HepG2 (cell line): ENCODE measurements around the gene SF1. TPM values are rescaled to one million over a fixed set of nuclear protein-coding genes. Genes with fewer than 3 reads are reported as not detected.
A peak's percentile ranks its signal among the peaks of the same experiment; 100 is the strongest.

ENCODE experiments used
- ATAC-seq: fragments of 200-7000 bp; cut with Tn5 transposase; 3 replicates; pipeline ENCODE4 v1.9.1; 2020; ENCODE audit warnings: mild to moderate bottlenecking, moderate library complexity
- BruUV-seq: library from RNA; stranded (reverse); fragments of 400-500 nt; replicated peaks from 2 replicates; lab custom pipeline; 2021; lab: Mats Ljungman, UMichigan
- CTCF ChIA-PET: fragments of 300-600 bp; formaldehyde crosslinking; extraction: SDS; loops from one replicate; lab custom pipeline; 2021; ENCODE audit warnings: low total read pairs, inconsistent platforms, low intra/inter-chr PET ratio; lab: Yijun Ruan, JAX
- POLR2A ChIA-PET: fragments of 350-600 bp; sonication (Branson Sonifier 250); formaldehyde crosslinking; loops from one replicate; lab custom pipeline; 2020; ENCODE audit warnings: antibody characterized with exemption, inconsistent platforms; lab: Yijun Ruan, JAX
- DNase-seq: peaks from one replicate; pipeline ENCODE4 v3.0.0-alpha.2; 2015; ENCODE audit warnings: low spot score
- FAIRE-seq: peaks from 3 replicates; lab custom pipeline; 2011; peaks lifted over from hg19 to GRCh38; lab: Jason Lieb, UNC
- H2AFZ ChIP-seq: one replicate; pipeline ENCODE4 v1.6.1; 2011; ENCODE audit warnings: low read length, inconsistent platforms
- H3K27ac ChIP-seq: fragments of 300-600 bp; 3 replicates; pipeline ENCODE4 v1.8.0; 2011; ENCODE audit warnings: mixed run types, mild to moderate bottlenecking, mixed read lengths, low read length, inconsistent platforms; ENCODE audit not compliant: insufficient read depth; ENCODE audit errors: extremely low read length
- H3K27me3 ChIP-seq, 2 experiments: fragments of 200-600 bp in 1 of 2; 2 replicates in 1 of 2; 3 replicates in 1 of 2; pipeline versions ENCODE4 v1.6.0 to v1.8.0; 2011; ENCODE audit warnings: low read length in 2 of 2, mild to moderate bottlenecking in 2 of 2, moderate library complexity in 2 of 2, inconsistent platforms in 1 of 2; ENCODE audit not compliant: insufficient read depth in 2 of 2, control insufficient read depth in 1 of 2
- H3K36me3 ChIP-seq, 2 experiments: fragments of 200-600 bp in 1 of 2; replicated peaks in 1 of 2; 2 replicates in 1 of 2; 3 replicates in 1 of 2; pipeline versions ENCODE4 v1.5.1 to v1.8.0; 2011; ENCODE audit warnings: low read length in 2 of 2, inconsistent platforms in 1 of 2; ENCODE audit not compliant: insufficient read depth in 2 of 2, control insufficient read depth in 1 of 2
- H3K4me1 ChIP-seq: 2 replicates; pipeline ENCODE4 v1.5.1; 2012; ENCODE audit warnings: low read length, inconsistent platforms; ENCODE audit not compliant: insufficient read depth
- H3K4me2 ChIP-seq: 2 replicates; pipeline ENCODE4 v1.6.0; 2011; ENCODE audit warnings: low read depth, low read length, inconsistent platforms
- H3K4me3 ChIP-seq, 3 experiments: fragments of 200-600 bp in 1 of 3; sonication (generic), shearing (Covaris generic) in 1 of 3; replicated peaks in 1 of 3; 2 replicates each; pipeline ENCODE4 v1.5.1; 2011 to 2016; ENCODE audit warnings: low read length in 3 of 3, inconsistent platforms in 2 of 3, low read depth in 2 of 3, mild to moderate bottlenecking in 2 of 3, control low read depth in 1 of 3, mixed read lengths in 1 of 3; ENCODE audit not compliant: insufficient read depth in 1 of 3
- H3K79me2 ChIP-seq: one replicate; pipeline ENCODE4 v1.6.1; 2011; ENCODE audit warnings: low read length, inconsistent platforms; ENCODE audit not compliant: insufficient read depth
- H3K9ac ChIP-seq: 2 replicates; pipeline ENCODE4 v1.6.0; 2011; ENCODE audit warnings: mild to moderate bottlenecking, low read depth, low read length, inconsistent platforms; ENCODE audit not compliant: insufficient read depth
- H3K9me3 ChIP-seq: 2 replicates; pipeline ENCODE4 v1.5.1; 2012; ENCODE audit warnings: mild to moderate bottlenecking, low read length
- H4K20me1 ChIP-seq: 2 replicates; pipeline ENCODE4 v1.6.0; 2011; ENCODE audit warnings: inconsistent platforms, mild to moderate bottlenecking, low read length, moderate library complexity; ENCODE audit not compliant: insufficient read depth
- FOSL2 ChIP-seq: sonication (generic); formaldehyde crosslinking; IDR thresholded peaks from 2 replicates; pipeline ENCODE4 v1.4.0; 2020; ENCODE audit warnings: missing genetic modification reagents
- RFX3 ChIP-seq: IDR thresholded peaks from 2 replicates; pipeline ENCODE4 v1.6.1; 2016; ENCODE audit warnings: missing biosample characterization, missing genetic modification reagents
- SMARCC2 ChIP-seq: fragments of 450-650 bp; IDR thresholded peaks from 2 replicates; pipeline ENCODE4 v1.6.1; 2017; ENCODE audit warnings: antibody characterized with exemption, mild to moderate bottlenecking
- TBX2 ChIP-seq: sonication (generic); formaldehyde crosslinking; IDR thresholded peaks from 2 replicates; pipeline ENCODE4 v1.5.0; 2020; ENCODE audit warnings: missing genetic modification reagents, mild to moderate bottlenecking, borderline replicate concordance
- ZMYM2 ChIP-seq: sonication (generic); formaldehyde crosslinking; IDR thresholded peaks from 2 replicates; pipeline ENCODE4 v1.8.0; 2022; ENCODE audit warnings: mild to moderate bottlenecking, missing genetic modification reagents
- ZNF460 ChIP-seq: sonication (generic); formaldehyde crosslinking; IDR thresholded peaks from 2 replicates; pipeline ENCODE4 v1.5.1; 2020; ENCODE audit warnings: missing genetic modification reagents, mild to moderate bottlenecking, borderline replicate concordance
- ZNF770 ChIP-seq: sonication (generic); formaldehyde crosslinking; IDR thresholded peaks from 2 replicates; pipeline ENCODE4 v1.5.0; 2020; ENCODE audit warnings: mild to moderate bottlenecking, missing genetic modification reagents
- ZNF772 ChIP-seq: sonication (generic); formaldehyde crosslinking; IDR thresholded peaks from 2 replicates; pipeline ENCODE4 v1.5.0; 2020; ENCODE audit warnings: mild to moderate bottlenecking, missing genetic modification reagents
- ZSCAN22 ChIP-seq: sonication (generic); formaldehyde crosslinking; IDR thresholded peaks from 2 replicates; pipeline ENCODE4 v1.4.0; 2020; ENCODE audit warnings: mild to moderate bottlenecking, missing genetic modification reagents
- WGBS: methylation state at CpG from one replicate; pipeline ENCODE4 v1.1.6; 2017; ENCODE audit warnings: low lambda C conversion rate; 5-methylcytosine and 5-hydroxymethylcytosine counted together
- in situ Hi-C: cut with HindIII; loops from 2 replicates; pipeline ENCODE4 v1.10.0; 2017; ENCODE audit warnings: low pct_unique_long_range_greater_than_20kb; ENCODE audit not compliant: extremely low pct_ligation_motif_present
- intact Hi-C: fragments of 100-400 bp; cut with micrococcal nuclease; formaldehyde crosslinking; loops from one replicate; pipeline ENCODE4 v1.10.0; 2022; ENCODE audit not compliant: unreplicated experiment
- polyA plus RNA-seq, 8 experiments: library from polyadenylated mRNA; depleted of rRNA in 3 of 8; stranded (reverse) in 7 of 8; unstranded in 1 of 8; fragments of >200 nt; fragmentation: Illumina TruSeq in 4 of 8; extraction: Trizol in 4 of 8; gene quantifications; 2 replicates each; pipeline versions ENCODE4 v1.2.1 to v1.2.3, GENCODE V29; 2011 to 2016; ENCODE audit warnings: low read depth in 4 of 8, missing spikeins in 1 of 8, mixed read lengths in 1 of 8; ENCODE audit not compliant: insufficient read depth in 1 of 8
- total RNA-seq, 5 experiments: library from RNA; depleted of rRNA; stranded (reverse); fragments of >200 nt; fragmentation: Illumina TruSeq; extraction: Trizol; gene quantifications; 2 replicates each; pipeline ENCODE4 v1.2.3, GENCODE V29; 2016; ENCODE audit warnings: low read depth in 1 of 5

Gene SF1
- total and polyA plus RNA-seq, 2 of the 13 experiments (the other 11 are each of a cell fraction or from before 2014, with no cell fraction given) = 55.5 to 70.4 TPM

GRCh38 chr11:64815433-64815832 is 37.1 kb upstream of the SF1 start (continued):
- TF ChIP-seq TBX2 = peak; percentile 24; the same call in 1 of the 2 replicates

GRCh38 chr11:64814712-64815187 is 36.4 kb upstream of the SF1 start:
- H2AFZ ChIP-seq = no peak overlapping the region
- no peaks in the 10 kb centered on the region for H4K20me1 ChIP-seq
- no peaks in the 10 kb centered on the region for H3K36me3 ChIP-seq
- DNase-seq (peak; percentile 24), FAIRE-seq (no peak), ATAC-seq (no peak)
- intact Hi-C loops (no loop called here), in situ Hi-C loops (no loop called here)
- TF ChIP-seq SMARCC2 = no peak
- TF ChIP-seq ZNF770 (CRISPR knock-in tag) = 0 out of 2 replicates have a peak, but pooled peaks have one; percentile 30
- peak; percentile 29; the same call in 1 of the 2 replicates for TF ChIP-seq ZMYM2 (CRISPR knock-in tag)
- no peak for TF ChIP-seq ZSCAN22
- TF ChIP-seq FOSL2 = peak; percentile 72
- TF ChIP-seq RFX3 = no peak
- TF ChIP-seq ZNF460 = no peak
- TF ChIP-seq ZNF772 = no peak
- no peak overlapping the region for H3K9ac ChIP-seq
- WGBS = 46% methylated on average over 7 of the region's 7 CpGs
- H3K27ac ChIP-seq = no peak overlapping the region
- H3K4me1 ChIP-seq = peaks cover 34% of the 10 kb centered on the region
- H3K9me3 ChIP-seq = no peaks in the 10 kb centered on the region
- H3K4me2 ChIP-seq = peak overlapping the region; percentile 61; the same call in 1 of the 2 replicates
- H3K27me3 ChIP-seq = no peaks in the 10 kb centered on the region
- CTCF ChIA-PET = no interaction called here
- no peaks in the 10 kb centered on the region for H3K79me2 ChIP-seq
- POLR2A ChIA-PET = interaction anchor here (1.1 kb wide), 1 partner anchor 58 kb away, joined by 3 read pairs; no protein-coding TSS in a partner anchor
- BruUV-seq = no TSS peak
- H3K4me3 ChIP-seq = no peak overlapping the region
